MV-4-11 (cell line): ENCODE results near the gene TRIM72.
"Not testable (repeated sequence)": the region's sequence is repeated elsewhere in the genome, so short reads cannot be mapped to it uniquely, and the experiment has no call there.

Source experiments
- DNase-seq: peaks from one replicate; lab custom pipeline; 2025; lab: John Stamatoyannopoulos, UW

The TRIM72 gene

GRCh38 chr16:31190818-31191444 is 23.0 kb upstream of the TRIM72 start:
- no peak for DNase-seq

GRCh38 chr16:31191697-31192428 is 22.1 kb upstream of the TRIM72 start:
- DNase-seq = no peak

GRCh38 chr16:31192856-31193642 is 20.9 kb upstream of the TRIM72 start:
- no peak for DNase-seq

DNA sequence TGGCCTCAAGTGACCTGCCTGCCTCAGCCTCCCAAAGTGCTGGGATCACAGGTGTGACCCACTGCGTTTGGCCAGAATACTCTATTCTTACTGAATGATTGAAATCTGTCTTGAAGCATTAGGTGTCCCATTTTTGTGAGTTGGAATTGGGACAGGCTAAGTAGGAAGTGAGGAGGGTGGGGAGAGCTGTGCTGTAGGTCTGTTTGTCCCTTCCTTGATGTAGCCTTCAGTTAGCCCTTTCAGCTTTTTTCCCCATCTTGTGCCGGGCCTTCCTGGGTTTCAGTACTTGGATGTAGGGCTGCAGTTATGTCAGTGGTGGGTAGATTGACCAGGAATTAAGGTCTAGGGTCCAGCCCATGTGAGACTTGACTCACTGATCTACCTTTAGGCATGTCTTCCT is 20.0 kb upstream of the TRIM72 start:
- DNase-seq = no peak

- DNase-seq = no peak
Measured at GRCh38 chr16:31194898-31195297, 19.0 kb upstream of the TRIM72 start.

DNA sequence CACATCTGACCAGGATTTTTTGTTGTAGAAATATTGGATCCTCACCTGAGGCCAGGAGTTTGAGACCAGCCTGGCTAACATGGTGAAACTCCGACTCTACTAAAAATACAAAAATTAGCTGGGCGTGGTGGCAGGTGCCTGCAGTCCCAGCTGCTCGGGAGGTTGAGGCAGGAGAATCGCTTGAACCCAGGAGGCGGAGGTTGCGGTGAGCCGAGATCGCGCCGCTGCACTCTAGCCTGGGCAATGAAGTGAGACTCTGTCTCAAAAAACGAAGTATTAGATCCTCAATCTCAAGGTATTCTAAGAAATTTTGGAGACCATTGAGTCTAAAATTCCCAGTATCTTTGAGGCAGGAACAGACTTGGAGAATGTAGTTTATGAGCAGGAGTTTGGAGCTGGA is 18.1 kb upstream of the TRIM72 start:
- not testable (repeated sequence) for DNase-seq

DNA sequence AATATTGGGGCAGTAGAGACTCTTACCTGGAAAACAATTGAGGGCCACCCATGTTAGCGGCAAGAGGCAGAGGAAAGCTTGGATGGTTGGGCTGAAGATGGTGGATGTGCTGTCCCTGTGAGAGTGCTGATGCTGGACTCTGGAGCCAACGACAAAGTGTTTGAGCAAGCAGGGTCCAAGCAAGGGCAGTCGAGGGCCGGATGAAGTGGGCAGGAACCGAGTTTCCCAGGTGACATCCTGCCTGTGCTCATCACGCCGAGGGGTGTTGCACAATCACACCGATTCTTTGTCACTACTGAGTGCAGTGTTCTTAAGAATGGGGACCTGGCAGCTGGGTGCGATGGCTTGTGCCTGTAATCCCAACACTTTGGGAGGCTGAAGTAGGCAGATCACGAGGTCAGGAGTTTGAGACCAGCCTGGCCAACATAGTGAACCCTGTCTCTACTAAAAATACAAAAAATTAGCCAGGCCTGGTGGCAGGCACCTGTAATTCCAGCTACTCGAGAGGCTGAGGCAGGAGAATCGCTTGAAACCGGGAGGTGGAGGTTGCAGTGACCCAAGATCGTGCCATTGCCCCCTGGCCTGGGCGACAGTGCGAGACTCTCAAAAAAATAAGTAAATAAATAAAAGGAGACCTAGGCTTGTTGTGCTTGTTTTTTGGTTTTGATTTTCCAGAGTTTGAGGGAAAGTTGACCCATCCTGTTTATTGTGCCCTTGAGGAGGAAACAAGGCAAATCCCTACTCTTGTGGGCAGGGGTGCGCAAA is 17.4 kb upstream of the TRIM72 start:
- peak; percentile 26 for DNase-seq

GRCh38 chr16:31198207-31198882 is 15.6 kb upstream of the TRIM72 start:
- peak; percentile 56 for DNase-seq

GRCh38 chr16:31199430-31200041 is 14.4 kb upstream of the TRIM72 start:
- DNase-seq = no peak

DNA sequence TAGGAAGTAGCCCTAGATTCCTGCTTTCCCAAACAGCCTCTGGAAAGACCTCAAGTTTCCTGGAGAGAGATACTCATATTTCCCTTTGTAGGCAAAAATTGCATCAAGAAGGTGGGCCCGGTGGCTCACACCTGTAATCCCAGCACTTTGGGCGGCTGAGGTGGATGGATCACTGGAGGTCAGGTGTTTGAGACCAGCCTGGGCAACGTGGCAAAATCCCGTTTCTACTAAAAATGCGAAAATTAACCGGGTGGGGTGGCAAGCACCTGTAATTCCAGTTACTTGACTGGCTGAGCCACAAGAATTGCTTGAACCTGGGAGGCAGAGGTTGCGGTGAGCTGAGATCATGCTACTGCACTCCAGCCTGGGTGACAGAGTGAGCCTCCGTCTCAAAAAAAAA is 13.8 kb upstream of the TRIM72 start:
- not testable (repeated sequence) for DNase-seq

DNA sequence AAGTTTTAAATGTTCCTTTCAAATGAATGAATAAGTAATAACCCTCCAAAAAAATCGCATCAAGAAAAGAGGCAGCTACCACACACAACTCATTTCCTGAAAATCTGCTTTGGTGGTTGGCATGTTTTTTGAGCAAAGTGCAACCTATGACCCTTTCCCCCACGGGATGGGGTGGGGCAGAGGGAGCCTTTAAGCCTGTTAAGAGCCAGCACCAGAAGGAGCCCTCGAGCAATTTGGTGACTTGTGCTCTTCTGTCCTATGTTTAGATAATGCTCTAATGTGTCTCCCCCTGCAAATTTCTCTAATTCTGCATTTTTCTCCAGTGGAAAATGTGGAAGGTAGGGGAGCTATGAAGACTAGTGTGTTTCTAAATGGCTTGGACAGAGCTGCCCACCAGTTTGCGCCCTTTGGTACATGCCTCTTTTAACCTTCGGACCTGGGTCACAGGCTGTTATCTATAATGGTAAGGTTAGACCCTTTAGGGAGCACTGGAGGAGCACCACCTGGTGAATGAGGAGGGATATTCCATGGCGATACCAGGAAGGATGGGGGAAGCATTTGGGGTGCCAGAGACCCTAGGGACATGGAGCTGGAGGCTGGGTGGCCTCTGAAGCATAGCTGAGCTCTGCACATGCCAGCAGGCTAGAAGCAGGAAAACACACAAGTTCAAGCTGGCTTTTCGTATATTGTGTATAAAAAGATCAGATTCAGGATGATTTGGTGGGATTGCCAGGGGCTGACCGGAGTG is 12.9 kb upstream of the TRIM72 start:
- peak; percentile 85 for DNase-seq

DNA sequence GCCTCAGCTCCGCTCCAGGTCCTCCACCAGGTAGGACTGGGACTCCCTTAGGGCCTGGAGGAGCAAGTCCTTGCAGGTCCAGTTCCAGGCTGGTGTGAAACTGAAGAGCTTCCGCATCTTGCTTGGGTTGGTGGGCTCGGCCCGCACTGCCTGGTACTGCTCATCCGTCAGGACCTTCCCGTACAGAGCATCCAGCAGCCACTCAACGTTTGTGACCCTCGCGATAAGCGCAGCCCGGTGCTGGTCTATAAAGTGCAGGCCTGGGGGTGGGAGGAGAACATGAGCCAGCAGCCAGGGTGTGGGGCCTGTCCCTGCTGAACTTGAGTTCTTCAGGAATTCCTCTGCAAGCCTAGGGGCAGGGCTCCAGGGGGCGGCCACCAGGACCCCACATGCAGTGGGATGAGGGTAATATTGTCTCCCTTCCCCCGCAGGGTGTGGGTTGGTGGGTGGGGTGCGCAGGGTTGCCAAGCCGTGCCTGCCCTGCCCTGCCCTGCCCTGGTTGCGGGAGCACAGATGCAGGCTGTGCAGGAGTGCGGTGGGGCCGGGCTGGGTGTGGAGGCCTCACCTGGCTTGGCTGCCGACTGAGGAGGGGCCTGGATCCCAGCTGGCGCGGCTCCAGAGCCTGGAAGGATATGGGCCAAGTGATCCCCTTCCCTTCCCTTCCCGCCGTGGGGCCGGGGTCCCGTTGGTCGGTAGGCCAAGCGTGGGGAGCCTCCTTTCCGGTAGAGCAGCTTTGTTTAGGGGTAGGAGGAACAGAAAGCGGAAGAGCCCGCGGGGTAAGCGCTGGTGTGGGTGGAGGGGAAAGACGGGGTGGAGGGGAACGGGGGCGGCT is 12.1 kb upstream of the TRIM72 start:
- DNase-seq = peak; percentile 79

DNA sequence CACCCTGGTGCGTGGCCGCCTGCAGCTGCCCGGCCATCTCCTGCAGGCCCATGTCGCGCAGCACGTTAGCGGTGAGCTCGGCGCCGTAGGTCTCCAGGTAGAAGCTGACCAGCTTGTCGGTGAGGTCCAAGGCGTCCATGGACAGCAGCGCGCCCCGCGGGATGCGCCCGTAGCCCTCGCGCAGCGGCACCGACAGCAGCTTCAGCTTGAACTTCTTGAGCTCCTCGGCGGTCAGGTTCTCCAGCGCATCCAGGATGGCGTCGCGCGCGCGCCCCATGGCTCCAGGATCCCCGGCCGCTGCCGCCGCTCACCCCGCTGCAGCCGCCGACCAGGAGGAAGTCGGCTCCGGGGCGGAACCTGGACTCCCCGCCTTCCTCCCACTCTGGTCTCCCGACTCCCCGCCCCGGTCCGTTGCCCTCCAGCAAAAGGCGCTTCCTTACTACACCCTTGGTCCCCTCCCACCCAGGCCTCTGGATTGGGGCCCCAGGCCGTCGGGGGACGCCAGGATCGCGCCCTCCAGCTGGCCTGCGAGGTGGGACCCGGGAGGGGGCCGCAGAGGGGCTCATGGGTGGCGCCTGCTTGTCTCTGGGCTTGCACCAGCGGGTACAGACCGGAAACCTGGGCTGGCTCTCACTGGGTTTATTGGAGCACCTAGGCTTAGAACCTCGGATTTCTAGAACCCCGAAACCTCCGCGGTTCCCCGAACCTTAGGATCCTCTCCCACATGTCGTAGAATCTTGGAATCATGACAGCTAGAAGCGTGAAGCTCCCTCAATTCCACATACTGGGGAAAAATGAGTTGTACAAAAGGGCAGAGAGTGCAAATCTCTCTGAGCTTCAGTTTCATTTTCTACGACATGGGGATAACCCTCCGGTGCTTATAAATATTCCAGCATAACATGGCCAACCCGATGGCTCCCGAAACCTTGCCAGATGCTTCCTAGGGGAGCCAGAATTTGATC is 11.2 kb upstream of the TRIM72 start, which contains the start of gene PYCARD:
TSS of gene PYCARD (minus strand) at position 347 of the 962 bp plus-strand sequence. CDS start at position 277, 70 bp downstream.
- DNase-seq = peak; percentile 69

DNA sequence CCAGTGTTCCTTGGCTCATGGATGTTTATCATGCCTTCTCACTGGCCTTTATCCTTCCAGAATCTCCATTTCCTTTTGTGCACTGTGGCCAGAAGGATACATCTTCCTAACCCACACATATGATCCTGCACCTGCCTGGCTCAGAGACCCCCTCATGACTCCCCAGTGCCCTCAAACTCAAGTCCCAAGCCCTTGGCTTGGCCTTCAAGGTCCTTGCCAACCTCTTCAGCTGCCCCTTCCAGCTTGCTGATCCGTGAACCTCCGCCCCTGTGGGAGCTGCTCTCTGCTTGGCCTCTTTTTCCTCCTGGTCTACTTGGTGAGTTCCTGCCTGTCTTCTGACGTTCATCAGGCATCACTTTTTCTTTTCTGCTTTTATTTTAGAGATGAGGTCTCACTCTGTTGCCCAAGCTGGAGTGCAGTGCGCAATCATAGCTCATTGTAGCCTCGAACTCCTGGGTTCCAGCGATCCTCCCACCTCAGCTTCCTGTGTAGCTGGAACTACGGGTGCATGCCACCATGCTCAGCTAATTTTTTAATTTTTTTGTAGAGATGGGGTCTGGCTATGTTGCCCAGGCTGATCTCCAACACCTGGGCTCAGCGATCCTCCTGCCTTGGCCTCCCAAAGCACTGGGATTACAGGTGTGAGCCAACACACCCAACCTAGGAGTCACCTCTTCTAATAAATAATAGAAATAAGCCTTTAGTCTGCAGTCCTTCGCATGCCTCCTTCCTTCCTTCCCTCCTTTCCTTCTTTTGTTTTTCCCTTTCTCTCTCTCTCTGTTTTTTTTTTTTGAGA is 8.8 kb upstream of the TRIM72 start:
- DNase-seq = no peak

- DNase-seq = no peak
Measured at GRCh38 chr16:31206776-31207175, 7.1 kb upstream of the TRIM72 start.

DNA sequence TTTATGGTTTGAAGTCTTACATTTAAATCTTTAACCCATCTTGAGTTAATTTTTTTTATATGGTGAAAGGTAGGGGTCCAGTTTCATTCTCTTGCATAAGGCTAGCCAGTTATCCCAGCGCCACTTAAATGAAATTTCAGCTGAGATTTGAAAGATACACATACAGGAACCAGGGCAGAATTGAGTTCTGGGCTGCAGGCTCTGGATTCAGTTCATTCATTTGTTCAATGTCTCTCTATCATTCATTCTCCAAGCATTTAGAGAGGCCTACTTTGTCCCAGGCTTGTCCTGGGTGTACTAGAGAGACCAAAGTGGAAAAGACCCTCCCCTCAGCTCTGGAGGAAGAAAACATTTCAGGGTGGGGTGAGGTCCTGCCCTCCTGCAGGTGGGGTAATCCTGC is 577 bp upstream of the TRIM72 start:
- no peak for DNase-seq

DNA sequence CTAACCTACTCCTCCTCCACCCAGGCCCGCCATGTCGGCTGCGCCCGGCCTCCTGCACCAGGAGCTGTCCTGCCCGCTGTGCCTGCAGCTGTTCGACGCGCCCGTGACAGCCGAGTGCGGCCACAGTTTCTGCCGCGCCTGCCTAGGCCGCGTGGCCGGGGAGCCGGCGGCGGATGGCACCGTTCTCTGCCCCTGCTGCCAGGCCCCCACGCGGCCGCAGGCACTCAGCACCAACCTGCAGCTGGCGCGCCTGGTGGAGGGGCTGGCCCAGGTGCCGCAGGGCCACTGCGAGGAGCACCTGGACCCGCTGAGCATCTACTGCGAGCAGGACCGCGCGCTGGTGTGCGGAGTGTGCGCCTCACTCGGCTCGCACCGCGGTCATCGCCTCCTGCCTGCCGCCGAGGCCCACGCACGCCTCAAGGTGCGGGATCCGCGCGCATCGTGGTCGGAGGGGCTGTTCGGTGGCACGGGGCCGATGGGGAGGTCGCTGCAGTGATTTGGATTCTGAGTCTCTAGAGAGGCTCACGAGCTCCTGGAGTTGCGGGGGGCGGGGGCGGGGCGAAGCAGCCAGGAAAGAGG is 878 bp downstream of the TRIM72 start:
- no peak for DNase-seq
